ENCODE results near the gene DMBT1.

GRCh38 chr10:122519144-122519543, 41.4 kb upstream of the DMBT1 start:
- TF ChIP-seq SUZ12 (IDR thresholded peaks at IDR 0.05) (no peak), SP1 (IDR thresholded peaks at IDR 0.05) (no peak), BHLHE40 (IDR thresholded peaks at IDR 0.05; ENCODE audit: borderline replicate concordance) (no peak), TARDBP (IDR thresholded peaks at IDR 0.05) (no peak), L3MBTL2 (conservative IDR thresholded peaks at IDR 0.05) (no peak), ELF4 (IDR thresholded peaks at IDR 0.05) (no peak)

All from HEK293T (cell line).